ENCODE data around the gene ORC4. TPM values are rescaled to one million over a fixed set of nuclear protein-coding genes. Genes with fewer than 3 reads are reported as not detected.
"Not testable (repeated sequence)": the region's sequence is repeated elsewhere in the genome, so short reads cannot be mapped to it uniquely, and the experiment has no call there.

ORC4 gene
- polyA plus RNA-seq, 3 donors = 30.2 to 34.0 (median 33.1) TPM

DNA sequence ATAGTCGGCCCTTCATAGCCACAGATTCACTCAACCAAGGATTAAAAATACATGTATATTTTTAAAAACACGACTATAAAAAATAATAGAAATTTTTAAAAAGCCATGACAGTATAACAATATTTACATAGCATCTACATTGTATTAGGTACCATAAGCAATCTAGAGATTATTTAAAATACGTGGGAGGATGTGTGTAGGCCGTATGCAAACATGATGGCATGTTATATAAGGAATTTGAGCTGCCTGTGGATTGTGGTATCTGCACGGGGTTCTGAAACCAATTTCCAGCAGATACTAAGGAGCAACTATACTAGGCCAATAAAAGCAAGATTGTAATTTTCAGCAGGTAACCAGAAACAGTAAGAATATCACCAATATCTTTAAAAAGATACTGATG is 5.9 kb downstream of the ORC4 start:
- H4K20me1 ChIP-seq (ENCODE audit: insufficient read depth, low read length) = peaks cover 63% of the 10 kb centered on the region
- no CpG with 5 or more reads among the region's 5 CpGs for WGBS (ENCODE audit: insufficient coverage)
- no peak overlapping the region for H3K4me2 ChIP-seq (replicated peaks; ENCODE audit: extremely low read depth, low read length, poor library complexity, severe bottlenecking)
- no peaks in the 10 kb centered on the region for H3K36me3 ChIP-seq (replicated peaks in 1 of 2; ENCODE audit: control insufficient read depth in 1 of 2, insufficient read depth in 2 of 2, low read length in 2 of 2)
- Mint-ChIP-seq H3K27ac (no peak overlapping the region), H3K4me1 (peaks cover 27% of the 10 kb centered on the region), H3K36me3 (peaks cover 0 to 12% of the 10 kb centered on the region in 2 donors), H3K4me3 (no peak overlapping the region), H3K9me3 (peaks cover 0 to 9% (median 5%) of the 10 kb centered on the region in 7 donors), H3K27me3 (ENCODE audit: low read depth in 3 of 3) (no peaks in the 10 kb centered on the region)
- H3K4me1 ChIP-seq (ENCODE audit: control insufficient read depth in 1 of 2, insufficient read depth in 2 of 2, low read length in 2 of 2) = peaks cover 4 to 9% of the 10 kb centered on the region in 2 donors
- H3K9ac ChIP-seq (ENCODE audit: insufficient read depth, low read length, poor library complexity, severe bottlenecking) = no peak overlapping the region
- peaks cover 0 to 6% of the 10 kb centered on the region in 2 donors for H3K9me3 ChIP-seq (replicated peaks in 1 of 2; ENCODE audit: control insufficient read depth in 1 of 2, insufficient read depth in 1 of 2, low read length in 2 of 2)
- intact Hi-C loops (cut with micrococcal nuclease) = no loop called here
- no peak overlapping the region for H3K27ac ChIP-seq (ENCODE audit: low read depth in 1 of 2, low read length in 2 of 2)
- no peak for TF ChIP-seq CTCF (IDR thresholded peaks at IDR 0.05)
- H3K4me3 ChIP-seq (replicated peaks in 1 of 3; ENCODE audit: low read depth in 2 of 3, low read length in 3 of 3) = no peak overlapping the region
- no peaks in the 10 kb centered on the region for H3K27me3 ChIP-seq (ENCODE audit: control insufficient read depth in 2 of 2, insufficient read depth in 2 of 2, low read length in 2 of 2)
- DNase-seq = no peak
- H3K79me2 ChIP-seq (ENCODE audit: insufficient read depth, low read length) = peaks cover 100% of the 10 kb centered on the region
- H2AFZ ChIP-seq (ENCODE audit: insufficient read depth, low read depth, low read length, poor library complexity, severe bottlenecking) = no peak overlapping the region

GRCh38 chr2:148013876-148014275 is 6.7 kb downstream of the ORC4 start:
- Mint-ChIP-seq H3K9me3 (peaks cover 0 to 10% (median 5%) of the 10 kb centered on the region in 7 donors), H3K27ac (no peak overlapping the region), H3K4me3 (no peak overlapping the region), H3K27me3 (ENCODE audit: low read depth in 3 of 3) (no peaks in the 10 kb centered on the region), H3K4me1 (peaks cover 20% of the 10 kb centered on the region), H3K36me3 (peaks cover 0 to 12% of the 10 kb centered on the region in 2 donors)
- Histone ChIP-seq H3K27me3 (ENCODE audit: control insufficient read depth in 2 of 2, insufficient read depth in 2 of 2, low read length in 2 of 2) (no peaks in the 10 kb centered on the region), H3K36me3 (replicated peaks in 1 of 2; ENCODE audit: control insufficient read depth in 1 of 2, insufficient read depth in 2 of 2, low read length in 2 of 2) (no peaks in the 10 kb centered on the region), H3K4me3 (replicated peaks in 1 of 3; ENCODE audit: low read depth in 2 of 3, low read length in 3 of 3) (no peak overlapping the region), H3K27ac (ENCODE audit: low read depth in 1 of 2, low read length in 2 of 2) (no peak overlapping the region), H3K4me2 (replicated peaks; ENCODE audit: extremely low read depth, low read length, poor library complexity, severe bottlenecking) (no peak overlapping the region), H3K9me3 (replicated peaks in 1 of 2; ENCODE audit: control insufficient read depth in 1 of 2, insufficient read depth in 1 of 2, low read length in 2 of 2) (peaks cover 0 to 6% of the 10 kb centered on the region in 2 donors), H3K79me2 (ENCODE audit: insufficient read depth, low read length) (peaks cover 100% of the 10 kb centered on the region), H3K9ac (ENCODE audit: insufficient read depth, low read length, poor library complexity, severe bottlenecking) (no peak overlapping the region), H4K20me1 (ENCODE audit: insufficient read depth, low read length) (peaks cover 59% of the 10 kb centered on the region), H2AFZ (ENCODE audit: insufficient read depth, low read depth, low read length, poor library complexity, severe bottlenecking) (no peak overlapping the region), H3K4me1 (ENCODE audit: control insufficient read depth in 1 of 2, insufficient read depth in 2 of 2, low read length in 2 of 2) (peaks cover 0 to 1% of the 10 kb centered on the region in 2 donors)
- no peak for DNase-seq
- WGBS (ENCODE audit: insufficient coverage) = 100% methylated on average over 1 of the region's 2 CpGs
- intact Hi-C loops (cut with micrococcal nuclease) = no loop called here
- no peak for TF ChIP-seq CTCF (IDR thresholded peaks at IDR 0.05)

- H3K4me2 ChIP-seq (replicated peaks; ENCODE audit: extremely low read depth, low read length, poor library complexity, severe bottlenecking); H3K4me3 ChIP-seq (replicated peaks in 1 of 3; ENCODE audit: low read depth in 2 of 3, low read length in 3 of 3); H3K4me1 Mint-ChIP-seq; H3K27ac ChIP-seq (ENCODE audit: low read depth in 1 of 2, low read length in 2 of 2); DNase-seq; H3K4me3 Mint-ChIP-seq; H3K36me3 ChIP-seq (replicated peaks in 1 of 2; ENCODE audit: control insufficient read depth in 1 of 2, insufficient read depth in 2 of 2, low read length in 2 of 2); H3K27me3 Mint-ChIP-seq (ENCODE audit: low read depth in 3 of 3); H3K27me3 ChIP-seq (ENCODE audit: control insufficient read depth in 2 of 2, insufficient read depth in 2 of 2, low read length in 2 of 2); intact Hi-C loops (cut with micrococcal nuclease); H3K9ac ChIP-seq (ENCODE audit: insufficient read depth, low read length, poor library complexity, severe bottlenecking); H2AFZ ChIP-seq (ENCODE audit: insufficient read depth, low read depth, low read length, poor library complexity, severe bottlenecking); H3K4me1 ChIP-seq (ENCODE audit: control insufficient read depth in 1 of 2, insufficient read depth in 2 of 2, low read length in 2 of 2): not testable (repeated sequence)
- Mint-ChIP-seq H3K27ac (peak overlapping the region in 1 of 7 donors; percentile 3), H3K9me3 (peaks cover 7 to 24% (median 21%) of the 10 kb centered on the region in 7 donors), H3K36me3 (peaks cover 2 to 18% of the 10 kb centered on the region in 2 donors)
- Histone ChIP-seq H3K79me2 (ENCODE audit: insufficient read depth, low read length) (peaks cover 93% of the 10 kb centered on the region), H4K20me1 (ENCODE audit: insufficient read depth, low read length) (peaks cover 48% of the 10 kb centered on the region), H3K9me3 (replicated peaks in 1 of 2; ENCODE audit: control insufficient read depth in 1 of 2, insufficient read depth in 1 of 2, low read length in 2 of 2) (peaks cover 6 to 15% of the 10 kb centered on the region in 2 donors)
- WGBS (ENCODE audit: insufficient coverage) = 100% methylated on average over 5 of the region's 7 CpGs
Measured at GRCh38 chr2:148008411-148008810, 12.1 kb downstream of the ORC4 start.

Data from CD14-positive monocyte (primary cell).